ACC112 (cell line): ENCODE measurements around the gene DEFB119.
"Not testable (repeated sequence)": the region's sequence is repeated elsewhere in the genome, so short reads cannot be mapped to it uniquely, and the experiment has no call there.

Experiments
- H2AFZ ChIP-seq: fragments of 200-600 bp; sonication (generic); one replicate; pipeline ENCODE4 v1.6.0; 2017; ENCODE audit warnings: antibody characterized with exemption, low read length; ENCODE audit not compliant: unreplicated experiment
- H3K27ac ChIP-seq: fragments of 200-600 bp; sonication (generic); 2 replicates; pipeline ENCODE4 v1.5.1; 2014; ENCODE audit warnings: low read depth, mild to moderate bottlenecking, antibody characterized with exemption, low read length, moderate library complexity
- H3K27me3 ChIP-seq: fragments of 200-600 bp; sonication (generic); 2 replicates; pipeline ENCODE4 v1.6.1; 2014; ENCODE audit warnings: mild to moderate bottlenecking, antibody characterized with exemption, low read length, moderate library complexity, mixed read lengths; ENCODE audit not compliant: insufficient read depth
- H3K36me3 ChIP-seq: fragments of 200-600 bp; sonication (generic); 2 replicates; pipeline ENCODE4 v1.6.1; 2016; ENCODE audit warnings: mild to moderate bottlenecking, antibody characterized with exemption, low read length, moderate library complexity, mixed read lengths; ENCODE audit not compliant: insufficient read depth
- H3K4me1 ChIP-seq: fragments of 200-600 bp; sonication (generic); one replicate; pipeline ENCODE4 v1.6.1; 2016; ENCODE audit warnings: low read length, mixed read lengths; ENCODE audit not compliant: insufficient read depth, unreplicated experiment, control insufficient read depth
- H3K4me3 ChIP-seq: fragments of 200-600 bp; sonication (generic); 2 replicates; pipeline ENCODE4 v1.5.1; 2014; ENCODE audit warnings: mild to moderate bottlenecking, low read depth, low read length
- H3K79me2 ChIP-seq: fragments of 200-600 bp; sonication (generic); one replicate; pipeline ENCODE4 v1.6.0; 2016; ENCODE audit warnings: low read length; ENCODE audit not compliant: control insufficient read depth, unreplicated experiment, insufficient read depth

DEFB119 gene

GRCh38 chr20:31390490-31390889 lies at the start of gene DEFB119:
Gene DEFB119 (minus strand): TSS chr20:31390590. CDS start chr20:31390483, 107 bp downstream.
- Histone ChIP-seq H3K27me3 (peaks cover 24% of the 10 kb centered on the region), H3K4me1 (no peaks in the 10 kb centered on the region), H3K27ac (no peak within 1 kb of the TSS), H3K36me3 (no peaks in the 10 kb centered on the region), H3K79me2 (no peaks in the 10 kb centered on the region), H3K4me3 (no peak within 1 kb of the TSS), H2AFZ (no peak within 1 kb of the TSS)

- no peak overlapping the region for H3K27ac ChIP-seq
- no peaks in the 10 kb centered on the region for H3K4me1 ChIP-seq
- H3K36me3 ChIP-seq, result no peaks in the 10 kb centered on the region
- H2AFZ ChIP-seq, result no peak overlapping the region
- peaks cover 39% of the 10 kb centered on the region for H3K27me3 ChIP-seq
- no peaks in the 10 kb centered on the region for H3K79me2 ChIP-seq
- no peak overlapping the region for H3K4me3 ChIP-seq
Measured at GRCh38 chr20:31430568-31431115, 40.3 kb upstream of the DEFB119 start.

GRCh38 chr20:31427576-31427975 lies 37.2 kb upstream of the DEFB119 start:
- not testable (repeated sequence) for H3K4me1 ChIP-seq, H3K4me3 ChIP-seq, H3K79me2 ChIP-seq, H2AFZ ChIP-seq, H3K36me3 ChIP-seq, H3K27ac ChIP-seq
- H3K27me3 ChIP-seq, result peaks cover 33% of the 10 kb centered on the region

GRCh38 chr20:31426891-31427551 lies 36.6 kb upstream of the DEFB119 start:
- not testable (repeated sequence) for H3K36me3 ChIP-seq, H3K4me1 ChIP-seq, H2AFZ ChIP-seq, H3K79me2 ChIP-seq, H3K27ac ChIP-seq, H3K4me3 ChIP-seq
- peaks cover 31% of the 10 kb centered on the region for H3K27me3 ChIP-seq

GRCh38 chr20:31425797-31426196 lies 35.4 kb upstream of the DEFB119 start:
- no peak overlapping the region for H2AFZ ChIP-seq
- no peaks in the 10 kb centered on the region for H3K36me3 ChIP-seq
- H3K4me1 ChIP-seq, result no peaks in the 10 kb centered on the region
- no peaks in the 10 kb centered on the region for H3K79me2 ChIP-seq
- no peak overlapping the region for H3K4me3 ChIP-seq
- H3K27ac ChIP-seq, result no peak overlapping the region
- peaks cover 23% of the 10 kb centered on the region for H3K27me3 ChIP-seq

GRCh38 chr20:31418307-31418706 lies 27.9 kb upstream of the DEFB119 start:
- no peaks in the 10 kb centered on the region for H3K36me3 ChIP-seq
- no peak overlapping the region for H3K4me3 ChIP-seq
- no peak overlapping the region for H3K27ac ChIP-seq
- H3K4me1 ChIP-seq, result no peaks in the 10 kb centered on the region
- H3K27me3 ChIP-seq, result peaks cover 31% of the 10 kb centered on the region
- no peak overlapping the region for H2AFZ ChIP-seq
- H3K79me2 ChIP-seq, result no peaks in the 10 kb centered on the region

GRCh38 chr20:31415653-31416052 lies 25.3 kb upstream of the DEFB119 start:
- H3K4me1 ChIP-seq, result no peaks in the 10 kb centered on the region
- no peak overlapping the region for H3K4me3 ChIP-seq
- H3K79me2 ChIP-seq, result no peaks in the 10 kb centered on the region
- no peak overlapping the region for H3K27ac ChIP-seq
- H3K36me3 ChIP-seq, result no peaks in the 10 kb centered on the region
- no peak overlapping the region for H2AFZ ChIP-seq
- H3K27me3 ChIP-seq, result peaks cover 41% of the 10 kb centered on the region

GRCh38 chr20:31414381-31414780 lies 24.0 kb upstream of the DEFB119 start:
- Histone ChIP-seq H3K36me3 (no peaks in the 10 kb centered on the region), H3K79me2 (no peaks in the 10 kb centered on the region), H3K4me3 (no peak overlapping the region), H3K4me1 (no peaks in the 10 kb centered on the region), H3K27ac (no peak overlapping the region), H2AFZ (no peak overlapping the region), H3K27me3 (peaks cover 44% of the 10 kb centered on the region)

GRCh38 chr20:31410011-31410410 lies 19.6 kb upstream of the DEFB119 start:
- Histone ChIP-seq H2AFZ (no peak overlapping the region), H3K27ac (no peak overlapping the region), H3K4me1 (no peaks in the 10 kb centered on the region), H3K27me3 (peaks cover 66% of the 10 kb centered on the region), H3K79me2 (no peaks in the 10 kb centered on the region), H3K36me3 (no peaks in the 10 kb centered on the region), H3K4me3 (no peak overlapping the region)

GRCh38 chr20:31406115-31406514 lies 15.7 kb upstream of the DEFB119 start, which contains the start of gene DEFB121:
Gene DEFB121 (minus strand): TSS chr20:31406215. CDS start chr20:31406152, 63 bp downstream.
- no peak within 1 kb of the TSS for H3K27ac ChIP-seq
- peaks cover 62% of the 10 kb centered on the region for H3K27me3 ChIP-seq
- H2AFZ ChIP-seq, result no peak within 1 kb of the TSS
- no peaks in the 10 kb centered on the region for H3K36me3 ChIP-seq
- H3K4me1 ChIP-seq, result no peaks in the 10 kb centered on the region
- H3K4me3 ChIP-seq, result no peak within 1 kb of the TSS
- H3K79me2 ChIP-seq, result no peaks in the 10 kb centered on the region

- Histone ChIP-seq H2AFZ (no peak overlapping the region), H3K36me3 (no peaks in the 10 kb centered on the region), H3K4me3 (no peak overlapping the region), H3K27ac (no peak overlapping the region), H3K4me1 (no peaks in the 10 kb centered on the region), H3K79me2 (no peaks in the 10 kb centered on the region), H3K27me3 (peaks cover 57% of the 10 kb centered on the region)
Measured at GRCh38 chr20:31403886-31404285, 13.5 kb upstream of the DEFB119 start.
